ENCODE data around the gene SDK1. TPM values are rescaled to one million over a fixed set of nuclear protein-coding genes. Genes with fewer than 3 reads are reported as not detected.

The SDK1 gene
- total RNA-seq, 4 donors from 2014 or later: 3.7 to 80.9 (median 13.1) TPM

DNA sequence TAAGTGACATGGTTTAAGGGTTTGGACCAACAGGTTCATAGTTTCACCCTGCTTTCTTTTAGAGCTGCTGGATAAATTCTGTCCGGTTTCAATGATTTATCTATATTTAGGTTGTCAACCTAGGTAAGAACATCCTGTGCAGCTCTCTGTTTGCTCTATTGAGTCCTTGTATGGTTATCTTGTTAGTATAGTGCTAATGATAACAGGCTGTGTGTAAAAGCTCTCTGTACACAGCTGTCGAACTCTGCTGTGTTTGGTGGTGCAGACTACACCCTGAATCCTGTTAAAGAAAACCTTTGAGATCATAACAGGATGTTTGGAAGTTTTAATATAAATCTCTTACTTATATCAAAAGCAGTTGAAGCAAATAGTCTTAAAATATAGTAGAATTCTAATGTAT, 219.2 kb downstream of the SDK1 start:
- no peak overlapping the region for H3K4me3 ChIP-seq
- DNase-seq: no peak
- H3K36me3 ChIP-seq: no peaks in the 10 kb centered on the region
- no peaks in the 10 kb centered on the region for H3K27me3 ChIP-seq
- H3K4me1 ChIP-seq: no peaks in the 10 kb centered on the region
- peak overlapping the region in 1 of 4 donors; percentile 7 for H3K27ac ChIP-seq
- TF ChIP-seq, protein P1, sequence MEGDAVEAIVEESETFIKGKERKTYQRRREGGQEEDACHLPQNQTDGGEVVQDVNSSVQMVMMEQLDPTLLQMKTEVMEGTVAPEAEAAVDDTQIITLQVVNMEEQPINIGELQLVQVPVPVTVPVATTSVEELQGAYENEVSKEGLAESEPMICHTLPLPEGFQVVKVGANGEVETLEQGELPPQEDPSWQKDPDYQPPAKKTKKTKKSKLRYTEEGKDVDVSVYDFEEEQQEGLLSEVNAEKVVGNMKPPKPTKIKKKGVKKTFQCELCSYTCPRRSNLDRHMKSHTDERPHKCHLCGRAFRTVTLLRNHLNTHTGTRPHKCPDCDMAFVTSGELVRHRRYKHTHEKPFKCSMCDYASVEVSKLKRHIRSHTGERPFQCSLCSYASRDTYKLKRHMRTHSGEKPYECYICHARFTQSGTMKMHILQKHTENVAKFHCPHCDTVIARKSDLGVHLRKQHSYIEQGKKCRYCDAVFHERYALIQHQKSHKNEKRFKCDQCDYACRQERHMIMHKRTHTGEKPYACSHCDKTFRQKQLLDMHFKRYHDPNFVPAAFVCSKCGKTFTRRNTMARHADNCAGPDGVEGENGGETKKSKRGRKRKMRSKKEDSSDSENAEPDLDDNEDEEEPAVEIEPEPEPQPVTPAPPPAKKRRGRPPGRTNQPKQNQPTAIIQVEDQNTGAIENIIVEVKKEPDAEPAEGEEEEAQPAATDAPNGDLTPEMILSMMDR (IDR thresholded peaks at IDR 0.05): no peak
- no peak for TF ChIP-seq POLR2A (IDR thresholded peaks at IDR 0.05)
- H3K9me3 ChIP-seq: no peaks in the 10 kb centered on the region

DNA sequence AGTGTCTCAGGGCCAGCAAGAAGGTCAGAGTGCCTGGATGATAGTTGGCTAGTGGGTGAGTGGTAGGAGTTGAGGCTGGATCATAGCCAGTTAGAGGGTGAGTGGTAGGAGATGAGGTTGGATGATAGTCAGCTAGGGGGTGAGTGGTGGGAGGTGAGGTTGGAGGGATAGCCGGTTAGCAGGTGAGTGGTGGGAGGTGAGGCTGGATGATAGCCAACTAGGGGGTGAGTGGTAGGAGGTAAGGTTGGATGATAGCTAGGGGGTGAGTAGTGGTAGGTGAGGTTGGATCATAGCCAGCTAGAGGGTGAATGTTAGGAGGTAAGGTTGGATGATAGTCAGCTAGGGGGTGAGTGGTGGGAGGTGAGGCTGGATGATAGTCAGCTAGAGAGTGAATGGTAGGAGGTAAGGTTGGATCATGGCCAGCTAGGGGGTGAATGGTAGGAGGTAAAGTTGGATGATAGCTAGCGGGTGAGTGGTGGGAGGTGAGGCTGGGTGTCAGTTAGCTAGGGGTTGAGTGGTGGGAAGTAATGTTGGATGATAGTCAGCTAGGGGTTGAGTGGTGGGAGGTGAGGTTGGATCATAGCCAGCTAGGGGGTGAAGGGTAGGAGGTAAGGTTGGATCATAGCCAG, 226.6 kb downstream of the SDK1 start:
- Histone ChIP-seq H3K4me3 (no peak overlapping the region), H3K36me3 (no peaks in the 10 kb centered on the region), H3K9me3 (no peaks in the 10 kb centered on the region), H3K27me3 (no peaks in the 10 kb centered on the region), H3K4me1 (no peaks in the 10 kb centered on the region), H3K27ac (no peak overlapping the region)
- TF ChIP-seq POLR2A (IDR thresholded peaks at IDR 0.05): no peak
- TF ChIP-seq, protein P1 (IDR thresholded peaks at IDR 0.05): no peak
- DNase-seq: no peak

DNA sequence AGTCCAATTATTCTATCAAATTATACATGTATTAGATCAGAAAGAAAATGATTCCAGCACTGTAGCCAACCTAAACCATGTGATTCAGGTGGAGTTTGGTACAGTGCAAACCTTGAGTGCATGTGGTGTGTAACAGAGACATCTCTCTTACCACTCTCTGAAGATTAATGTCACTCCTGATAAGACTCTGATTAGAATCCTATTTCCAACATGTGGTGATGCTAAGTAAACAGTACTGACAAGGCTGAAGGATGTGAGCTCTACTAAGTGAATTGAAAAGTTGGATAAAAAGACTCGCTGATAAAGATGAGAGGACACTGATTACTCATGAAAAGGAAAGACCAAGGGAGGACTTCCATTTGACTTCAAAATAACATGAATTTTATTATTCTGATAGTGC, 232.0 kb downstream of the SDK1 start:
- H3K36me3 ChIP-seq: no peaks in the 10 kb centered on the region
- H3K27me3 ChIP-seq: no peaks in the 10 kb centered on the region
- H3K4me3 ChIP-seq: no peak overlapping the region
- no peaks in the 10 kb centered on the region for H3K4me1 ChIP-seq
- TF ChIP-seq, protein P1 (IDR thresholded peaks at IDR 0.05): no peak
- no peak for TF ChIP-seq POLR2A (IDR thresholded peaks at IDR 0.05)
- no peak for DNase-seq
- H3K27ac ChIP-seq: no peak overlapping the region
- H3K9me3 ChIP-seq: no peaks in the 10 kb centered on the region

DNA sequence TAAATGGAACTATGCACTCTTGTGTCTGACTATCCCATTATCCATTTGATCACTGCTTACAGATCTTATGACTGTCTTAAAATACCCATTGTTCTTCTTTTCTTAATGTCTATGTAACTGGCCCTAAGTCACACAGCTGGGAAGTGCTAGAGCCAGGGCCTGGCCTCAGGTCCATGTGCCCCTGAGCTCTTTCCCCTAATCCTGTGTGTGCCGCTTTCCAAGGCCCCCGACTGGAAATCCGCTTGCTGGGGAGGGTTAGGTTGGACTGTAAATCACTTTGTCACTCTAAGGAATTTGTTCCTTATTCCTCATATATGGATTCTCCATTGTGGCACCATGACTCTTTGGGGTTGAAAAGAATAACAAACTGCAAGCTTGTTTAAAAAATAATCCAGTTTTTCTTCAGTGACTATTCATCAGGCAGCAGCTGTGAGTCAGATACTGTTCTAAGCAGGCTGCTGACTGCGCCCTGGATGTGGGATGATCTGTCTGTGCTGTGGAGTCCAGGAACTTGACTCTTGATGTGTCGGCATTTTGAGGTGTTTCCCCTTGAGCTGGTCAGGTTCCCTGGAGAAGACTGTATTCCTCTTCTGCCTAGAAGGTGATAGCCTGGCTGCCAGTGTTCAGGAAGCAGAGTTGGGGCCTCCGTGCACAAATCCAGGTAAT, 236.3 kb downstream of the SDK1 start:
- no peak overlapping the region for H3K27ac ChIP-seq
- TF ChIP-seq POLR2A (IDR thresholded peaks at IDR 0.05): no peak
- TF ChIP-seq, protein P1 (IDR thresholded peaks at IDR 0.05): no peak
- H3K27me3 ChIP-seq: no peaks in the 10 kb centered on the region
- DNase-seq: no peak
- H3K36me3 ChIP-seq: no peaks in the 10 kb centered on the region
- no peak overlapping the region for H3K4me3 ChIP-seq
- H3K9me3 ChIP-seq: no peaks in the 10 kb centered on the region
- no peaks in the 10 kb centered on the region for H3K4me1 ChIP-seq

DNA sequence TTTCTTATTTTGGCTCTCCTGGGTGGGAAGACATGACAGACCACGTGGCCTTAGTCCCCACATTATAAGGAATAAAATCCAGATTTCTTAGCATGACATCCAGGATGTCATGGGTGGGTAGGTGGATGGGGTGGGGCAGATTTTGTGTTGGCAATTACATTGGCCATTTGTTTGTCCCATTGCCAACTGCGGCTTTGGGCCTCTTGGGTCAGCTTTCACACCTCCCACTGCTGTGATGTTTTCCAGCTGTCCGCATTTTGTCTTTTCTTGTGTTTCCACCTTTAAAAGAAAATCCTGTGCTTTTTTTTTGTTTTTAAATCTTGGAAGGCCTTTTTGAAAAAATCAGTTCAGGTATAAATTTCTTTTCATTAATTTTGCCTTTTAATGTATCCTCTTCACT, 237.0 kb downstream of the SDK1 start:
- H3K9me3 ChIP-seq: no peaks in the 10 kb centered on the region
- TF ChIP-seq, protein P1 (IDR thresholded peaks at IDR 0.05): no peak
- H3K4me1 ChIP-seq: no peaks in the 10 kb centered on the region
- H3K4me3 ChIP-seq: no peak overlapping the region
- no peaks in the 10 kb centered on the region for H3K27me3 ChIP-seq
- no peaks in the 10 kb centered on the region for H3K36me3 ChIP-seq
- H3K27ac ChIP-seq: no peak overlapping the region
- DNase-seq: no peak
